ENCODE results near the gene ITIH3. TPM values are rescaled to one million over a fixed set of nuclear protein-coding genes. Genes with fewer than 3 reads are reported as not detected.

ITIH3 gene
- total and polyA plus RNA-seq, 2 of the 4 experiments (the other 2 are of a cell fraction): 0.72 to 0.94 TPM

- TF ChIP-seq RCOR1 (IDR thresholded peaks at IDR 0.05; ENCODE audit: insufficient replicate concordance, low read length): no peak
- no peak for TF ChIP-seq BHLHE40 (IDR thresholded peaks at IDR 0.05; ENCODE audit: low read depth, low read length)
- no peak for TF ChIP-seq POLR2A (IDR thresholded peaks at IDR 0.05; ENCODE audit: low read depth, low read length)
- TF ChIP-seq MAZ (IDR thresholded peaks at IDR 0.05; ENCODE audit: borderline replicate concordance, low read depth, low read length): no peak
- no peak for TF ChIP-seq SMC3 (IDR thresholded peaks at IDR 0.05; ENCODE audit: low read depth, low read length)
- no peak for TF ChIP-seq MAFK (IDR thresholded peaks at IDR 0.05; ENCODE audit: low read depth, low read length)
These were observed 4.9 kb upstream of the ITIH3 start (continued) for GRCh38 chr3:52789746-52790040.

GRCh38 chr3:52790337-52790736, 4.3 kb upstream of the ITIH3 start:
- dilution Hi-C loops (cut with HindIII; ENCODE audit: low sequenced_read_pairs, unreplicated experiment) (no loop called here), intact Hi-C loops (cut with micrococcal nuclease) (no loop called here), in situ Hi-C loops (cut with MboI; ENCODE audit: low sequenced_read_pairs) (no loop called here)
- DNase-seq: no peak
- H4K5ac ChIP-seq (ENCODE audit: low read depth, low read length): no peak overlapping the region
- no TSS peak for BruUV-seq (replicated peaks)
- ATAC-seq (ENCODE audit: low read depth): no peak
- H4K8ac ChIP-seq (ENCODE audit: low read depth in 2 of 2, low read length in 2 of 2): no peak overlapping the region
- no peaks in the 10 kb centered on the region for H4K20me1 ChIP-seq (ENCODE audit: insufficient read depth, low read length)
- CTCF ChIA-PET: no interaction called here
- no peak overlapping the region for H2BK5ac ChIP-seq (ENCODE audit: low read depth, low read length, poor library complexity, severe bottlenecking)
- no peak overlapping the region for H2BK120ac ChIP-seq (ENCODE audit: low read depth, low read length)
- POLR2A ChIA-PET (ENCODE audit: unreplicated experiment): no interaction called here
- no peaks in the 10 kb centered on the region for H3K79me1 ChIP-seq (ENCODE audit: low read depth in 1 of 2, low read length in 2 of 2)
- no peak overlapping the region for H3K56ac ChIP-seq (ENCODE audit: extremely low read depth, insufficient read depth, low read length)
- no peak overlapping the region for H3K14ac ChIP-seq (replicated peaks; ENCODE audit: low read depth, low read length)
- no peak overlapping the region for H2AFZ ChIP-seq (replicated peaks; ENCODE audit: low read length, poor library complexity)
- H3K9me1 ChIP-seq (ENCODE audit: insufficient read depth, low read length): no peaks in the 10 kb centered on the region; the same call in 1 of the 2 replicates
- H3K4ac ChIP-seq (ENCODE audit: low read depth, low read length): no peak overlapping the region
- H3K4me2 ChIP-seq (ENCODE audit: low read depth, low read length): no peak overlapping the region
- no peak overlapping the region for H2AK9ac ChIP-seq (replicated peaks; ENCODE audit: low read depth, low read length, poor library complexity)
- no peak overlapping the region for H2AK5ac ChIP-seq (ENCODE audit: low read depth, low read length)
- no peak overlapping the region for H4K91ac ChIP-seq (ENCODE audit: insufficient read depth, low read depth, low read length)
- no peaks in the 10 kb centered on the region for H3K9me3 ChIP-seq (ENCODE audit: control insufficient read depth, insufficient read depth, low read length)
- H3K27me3 ChIP-seq (ENCODE audit: control insufficient read depth, insufficient read depth, low read length): peaks cover 37% of the 10 kb centered on the region
- 75% methylated on average over 5 of the region's 7 CpGs; no CpG with 5 or more reads in 1 of the 2 experiments for WGBS, 2 experiments (ENCODE audit: extremely low coverage in 2 of 2, insufficient read length in 1 of 2)
- no peak overlapping the region for H3K23ac ChIP-seq (ENCODE audit: low read depth, low read length)
- no peak overlapping the region for H3K4me3 ChIP-seq (ENCODE audit: insufficient read depth, low read depth, low read length)
- TF ChIP-seq RFX5 (IDR thresholded peaks at IDR 0.05; ENCODE audit: low read depth, low read length) (no peak), BHLHE40 (IDR thresholded peaks at IDR 0.05; ENCODE audit: low read depth, low read length) (no peak)
- no peaks in the 10 kb centered on the region for H3K4me1 ChIP-seq (ENCODE audit: control insufficient read depth, insufficient read depth, low read length)
- no peaks in the 10 kb centered on the region for H3K36me3 ChIP-seq (ENCODE audit: control insufficient read depth, insufficient read depth, low read length)
- no peak overlapping the region for H2BK20ac ChIP-seq (ENCODE audit: low read depth, low read length)
- H2BK15ac ChIP-seq (ENCODE audit: low read depth, low read length): no peak overlapping the region
- no peak overlapping the region for H3K9ac ChIP-seq (ENCODE audit: low read depth, low read length)
- no peak overlapping the region for H3K27ac ChIP-seq (ENCODE audit: insufficient read depth, low read length)
- no peak overlapping the region for H3K18ac ChIP-seq (ENCODE audit: low read depth, low read length)

Data from IMR-90 (cell line).